GM12878 (cell line): ENCODE measurements around the gene TCF7L1. TPM values are rescaled to one million over a fixed set of nuclear protein-coding genes. Genes with fewer than 3 reads are reported as not detected.

Experiments used
- ATAC-seq: fragments of 200-7000 bp; cut with Tn5 transposase; 3 replicates; pipeline ENCODE4 v1.9.1; 2020; ENCODE audit warnings: mild to moderate bottlenecking, moderate library complexity
- BruUV-seq: library from RNA; stranded (reverse); fragments of 400-500 nt; replicated peaks from 2 replicates; lab custom pipeline; 2021; lab: Mats Ljungman, UMichigan
- CTCF ChIA-PET: fragments of 300-600 bp; sonication (Branson Sonifier 250); formaldehyde crosslinking; extraction: SDS; loops from one replicate; lab custom pipeline; 2021; ENCODE audit warnings: inconsistent platforms; lab: Yijun Ruan, JAX
- POLR2A ChIA-PET: fragments of 350-600 bp; formaldehyde crosslinking; extraction: SDS; loops from one replicate; lab custom pipeline; 2021; ENCODE audit warnings: inconsistent platforms; lab: Charles Lee
- RAD21 ChIA-PET: fragments of 300-600 bp; sonication (Branson Sonifier 250); formaldehyde crosslinking; loops from one replicate; lab custom pipeline; 2023; ENCODE audit warnings: antibody characterized with exemption; ENCODE audit not compliant: unreplicated experiment; lab: Charles Lee
- SMC1A ChIA-PET: fragments of 300-600 bp; sonication (Branson Sonifier 250); formaldehyde crosslinking; loops from one replicate; lab custom pipeline; 2023; ENCODE audit not compliant: unreplicated experiment, uncharacterized antibody; lab: Charles Lee
- DNase-seq: peaks from one replicate; pipeline ENCODE4 v3.0.0-alpha.2; 2011; ENCODE audit warnings: low read depth, low spot score
- FAIRE-seq: peaks from 3 replicates; lab custom pipeline; 2011; peaks lifted over from hg19 to GRCh38; lab: Jason Lieb, UNC
- H2AFZ ChIP-seq: 2 replicates; pipeline ENCODE4 v1.6.0; 2011; ENCODE audit warnings: low read depth, low read length, control low read depth; ENCODE audit not compliant: control insufficient read depth
- H3K27ac ChIP-seq: 2 replicates; pipeline ENCODE4 v1.5.1; 2011; ENCODE audit warnings: control low read depth; ENCODE audit not compliant: control insufficient read depth, insufficient read depth
- H3K27me3 ChIP-seq, 2 experiments: replicated peaks in 1 of 2; 2 replicates each; pipeline versions ENCODE4 v1.6.0 to v1.6.1; 2011; ENCODE audit warnings: low read length in 1 of 2; ENCODE audit not compliant: control insufficient read depth in 2 of 2, insufficient read depth in 2 of 2
- H3K36me3 ChIP-seq, 2 experiments: 2 replicates each; pipeline ENCODE4 v1.5.1; 2011; ENCODE audit warnings: low read length in 1 of 2; ENCODE audit not compliant: control insufficient read depth in 2 of 2, insufficient read depth in 2 of 2
- H3K4me1 ChIP-seq: 2 replicates; pipeline ENCODE4 v1.6.1; 2011; ENCODE audit warnings: mild to moderate bottlenecking, low read length, moderate library complexity, mixed read lengths; ENCODE audit not compliant: control insufficient read depth, insufficient read depth
- H3K4me2 ChIP-seq: 2 replicates; pipeline ENCODE4 v1.6.0; 2011; ENCODE audit warnings: control low read depth; ENCODE audit not compliant: control insufficient read depth, insufficient read depth
- H3K4me3 ChIP-seq: fragments of 200-600 bp; sonication (generic); 2 replicates; pipeline ENCODE4 v1.5.1; 2016
- H3K79me2 ChIP-seq: 2 replicates; pipeline ENCODE4 v1.6.0; 2011; ENCODE audit warnings: low read length; ENCODE audit not compliant: control insufficient read depth, insufficient read depth
- H3K9ac ChIP-seq: 2 replicates; pipeline ENCODE4 v1.8.0; 2011; ENCODE audit warnings: low read length, control low read depth, mixed read lengths; ENCODE audit not compliant: control insufficient read depth, insufficient read depth
- H3K9me3 ChIP-seq: replicated peaks from 3 replicates; pipeline ENCODE4 v1.5.1; 2011; ENCODE audit warnings: mild to moderate bottlenecking, low read length; ENCODE audit not compliant: control insufficient read depth, insufficient read depth
- H4K20me1 ChIP-seq: 2 replicates; pipeline ENCODE4 v1.6.0; 2011; ENCODE audit not compliant: control insufficient read depth, insufficient read depth
- BHLHE40 ChIP-seq, 2 experiments: fragments of 450-650 bp in 1 of 2; IDR thresholded peaks; 2 replicates each; pipeline ENCODE4 v1.6.1; 2011 to 2017; ENCODE audit warnings: low read depth in 2 of 2, borderline replicate concordance in 1 of 2, improper control_type of control experiment in 1 of 2, low read length in 1 of 2, mild to moderate bottlenecking in 1 of 2
- FOS ChIP-seq: IDR thresholded peaks from 3 replicates; pipeline ENCODE4 v1.6.1; 2011; ENCODE audit warnings: borderline replicate concordance; ENCODE audit not compliant: insufficient read length; ENCODE audit errors: extremely low read depth
- FOXK2 ChIP-seq: fragments of 450-650 bp; IDR thresholded peaks from 2 replicates; pipeline ENCODE4 v1.6.1; 2017; ENCODE audit warnings: mild to moderate bottlenecking, moderate library complexity
- HDGF ChIP-seq: fragments of 450-650 bp; IDR thresholded peaks from 2 replicates; pipeline ENCODE4 v1.6.1; 2016; ENCODE audit warnings: antibody characterized with exemption
- NBN ChIP-seq: fragments of 450-650 bp; IDR thresholded peaks from 2 replicates; pipeline ENCODE4 v1.6.1; 2016
- RUNX3 ChIP-seq: IDR thresholded peaks from 2 replicates; pipeline ENCODE4 v1.6.1; 2012; ENCODE audit warnings: low read length, inconsistent platforms
- ZNF274 ChIP-seq: IDR thresholded peaks from one replicate; pipeline ENCODE4 v1.8.0; 2011; ENCODE audit not compliant: insufficient read length, insufficient read depth
- WGBS: methylation state at CpG from one replicate; pipeline ENCODE4 v1.1.6; 2016; ENCODE audit warnings: low lambda C conversion rate; ENCODE audit not compliant: insufficient replicate concordance, insufficient coverage; ENCODE audit errors: missing lambda C conversion rate; 5-methylcytosine and 5-hydroxymethylcytosine counted together
- in situ Hi-C: fragments of 300-500 bp; cut with MboI; formaldehyde crosslinking; loops from 9 replicates; pipeline ENCODE4 v1.14.3; 2018; ENCODE audit warnings: mixed read lengths
- intact Hi-C: fragments of 100-400 bp; cut with micrococcal nuclease; formaldehyde crosslinking; loops from one replicate; pipeline ENCODE4 v1.14.2; 2022; ENCODE audit not compliant: unreplicated experiment
- polyA plus RNA-seq, 11 experiments: library from polyadenylated mRNA; depleted of rRNA in 4 of 11; unstranded in 6 of 11; stranded (reverse) in 5 of 11; fragments of >200 nt; fragmentation: Nextera tagmentation in 4 of 11; fragmentation: Illumina TruSeq in 1 of 11; extraction: Ambion mirVana in 4 of 11; extraction: Trizol in 1 of 11; gene quantifications; 1 replicate in 1 of 11; 2 replicates in 10 of 11; pipeline versions ENCODE4 v1.2.1 to v1.2.3, GENCODE V29; 2011 to 2016; ENCODE audit warnings: inconsistent platforms in 2 of 11, missing spikeins in 2 of 11, low read depth in 1 of 11
- total RNA-seq, 4 experiments: library from RNA; depleted of rRNA in 3 of 4; stranded (reverse); fragments of >200 nt in 3 of 4; fragmentation: Illumina TruSeq in 1 of 4; extraction: Trizol in 1 of 4; gene quantifications; 2 replicates each; pipeline versions ENCODE4 v1.2.1 to v1.2.3, GENCODE V29; 2013 to 2021
- TF ChIP-seq, protein P1 (sequence below): IDR thresholded peaks from 2 replicates; pipeline ENCODE4 v1.6.1; 2012; ENCODE audit warnings: low read depth, low read length, improper control_type of control experiment

TCF7L1 gene
- total and polyA plus RNA-seq, 10 of the 15 experiments (the other 5 are each of a cell fraction or from before 2014, with no cell fraction given) = 0.03 to 0.11 (median 0.10) TPM; not detected in 7

DNA sequence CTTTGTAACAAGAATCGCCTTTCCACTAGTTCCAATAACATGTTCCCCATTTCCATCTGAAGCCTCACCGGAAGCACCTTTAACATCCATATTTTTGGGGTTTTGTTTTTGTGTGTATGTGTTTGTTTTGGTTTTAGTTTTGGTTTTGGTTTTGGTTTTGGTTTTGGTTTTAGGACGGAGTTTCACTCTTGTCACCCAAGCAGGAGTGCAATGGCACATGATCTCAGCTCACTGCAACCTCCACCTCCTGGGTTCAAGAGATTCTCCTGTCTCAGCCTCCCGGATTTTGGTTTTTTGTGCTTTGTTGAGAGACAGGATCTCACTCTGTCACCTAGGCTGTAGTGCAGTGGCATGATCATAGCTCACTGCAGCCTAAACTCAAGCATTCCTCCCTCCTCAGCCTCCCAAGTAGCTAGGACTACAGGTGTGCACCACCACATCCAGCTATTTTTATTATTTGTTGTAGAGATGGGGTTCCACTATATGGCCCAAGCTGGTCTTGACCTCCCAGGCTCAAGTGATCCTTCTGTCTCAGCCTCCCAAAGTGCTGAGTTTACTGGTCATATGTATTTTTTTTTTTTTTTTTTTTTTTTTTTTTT, 158.3 kb downstream of the TCF7L1 start:
- DNase-seq = no peak
- in situ Hi-C loops = loop anchor here (5.0 to 10.0 kb wide), 2 partner anchors 364 to 797 kb away; no protein-coding TSS in a partner anchor
- intact Hi-C loops = no loop called here
- no peaks in the 10 kb centered on the region for H3K79me2 ChIP-seq
- H3K9ac ChIP-seq = no peak overlapping the region
- no peak overlapping the region for H3K27ac ChIP-seq
- 34% methylated on average over 4 of the region's 4 CpGs for WGBS
- no peaks in the 10 kb centered on the region for H4K20me1 ChIP-seq
- H3K36me3 ChIP-seq = no peaks in the 10 kb centered on the region
- FAIRE-seq = no peak
- no peaks in the 10 kb centered on the region for H3K9me3 ChIP-seq
- H3K27me3 ChIP-seq = no peaks in the 10 kb centered on the region; a peak in 1 of 4 replicates
- TF ChIP-seq FOXK2 (peak; percentile 51; the same call in 1 of the 2 replicates), HDGF (no peak), BHLHE40 (IDR thresholded peaks at IDR 0.05; ENCODE audit: borderline replicate concordance in 1 of 2, low read depth in 2 of 2, low read length in 1 of 2) (peak; percentile 43 to 73; a peak in 3 of 4 replicates), RUNX3 (peak; percentile 33; the same call in 1 of the 2 replicates), NBN (0 out of 2 replicates have a peak, but pooled peaks have one; percentile 24), ZNF274 (no peak), FOS (no peak)
- TF ChIP-seq, protein P1, sequence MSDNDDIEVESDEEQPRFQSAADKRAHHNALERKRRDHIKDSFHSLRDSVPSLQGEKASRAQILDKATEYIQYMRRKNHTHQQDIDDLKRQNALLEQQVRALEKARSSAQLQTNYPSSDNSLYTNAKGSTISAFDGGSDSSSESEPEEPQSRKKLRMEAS = no peak
- BruUV-seq = no TSS peak
- POLR2A ChIA-PET = no interaction called here
- SMC1A ChIA-PET = interaction anchor here (0.7 to 2.0 kb wide), 4 partner anchors 8 to 365 kb away, joined by 4 to 7 read pairs (median 4); no protein-coding TSS in a partner anchor
- H3K4me1 ChIP-seq = no peaks in the 10 kb centered on the region; the same call in 1 of the 2 replicates
- no peak overlapping the region for H2AFZ ChIP-seq
- no peak overlapping the region for H3K4me2 ChIP-seq
- ATAC-seq = peak; percentile 50
- CTCF ChIA-PET = interaction anchor here (0.8 to 3.8 kb wide), 10 partner anchors 9 to 366 kb away, joined by 3 to 32 read pairs (median 4); no protein-coding TSS in a partner anchor
- H3K4me3 ChIP-seq = no peak overlapping the region
- RAD21 ChIA-PET = no interaction called here
